GM12801 (cell line): ENCODE results near the gene IGFBP7.

Experiments used
- CTCF ChIP-seq: IDR thresholded peaks from one replicate; pipeline ENCODE4 v1.5.1; 2011; ENCODE audit warnings: control low read depth; ENCODE audit not compliant: insufficient read length; ENCODE audit errors: extremely low read depth

IGFBP7 gene

GRCh38 chr4:57103051-57103450 is 7.1 kb downstream of the IGFBP7 start:
- no peak for TF ChIP-seq CTCF

GRCh38 chr4:57102050-57102624 is 8.0 kb downstream of the IGFBP7 start:
- TF ChIP-seq CTCF = no peak

GRCh38 chr4:57100979-57101651 is 9.1 kb downstream of the IGFBP7 start:
- TF ChIP-seq CTCF = no peak

GRCh38 chr4:57099363-57099762 is 10.8 kb downstream of the IGFBP7 start:
- TF ChIP-seq CTCF = no peak

- no peak for TF ChIP-seq CTCF
These were observed 11.2 kb downstream of the IGFBP7 start for GRCh38 chr4:57098941-57099340.

- TF ChIP-seq CTCF = no peak
These were observed 11.8 kb downstream of the IGFBP7 start for GRCh38 chr4:57098415-57098814.

GRCh38 chr4:57097711-57098110 is 12.5 kb downstream of the IGFBP7 start:
- no peak for TF ChIP-seq CTCF
